IMR-90 (cell line): Measurements from ENCODE around the gene RABGAP1.

Experiments
- MXI1 ChIP-seq: IDR thresholded peaks from 2 replicates; pipeline ENCODE4 v1.6.1; 2012; ENCODE audit warnings: low read depth, mild to moderate bottlenecking, low read length, moderate library complexity, borderline replicate concordance
- USF2 ChIP-seq: fragments of 150-350 bp; IDR thresholded peaks from 2 replicates; pipeline ENCODE4 v1.6.1; 2017; ENCODE audit warnings: mild to moderate bottlenecking, antibody characterized with exemption, low read length, low read depth

DNA sequence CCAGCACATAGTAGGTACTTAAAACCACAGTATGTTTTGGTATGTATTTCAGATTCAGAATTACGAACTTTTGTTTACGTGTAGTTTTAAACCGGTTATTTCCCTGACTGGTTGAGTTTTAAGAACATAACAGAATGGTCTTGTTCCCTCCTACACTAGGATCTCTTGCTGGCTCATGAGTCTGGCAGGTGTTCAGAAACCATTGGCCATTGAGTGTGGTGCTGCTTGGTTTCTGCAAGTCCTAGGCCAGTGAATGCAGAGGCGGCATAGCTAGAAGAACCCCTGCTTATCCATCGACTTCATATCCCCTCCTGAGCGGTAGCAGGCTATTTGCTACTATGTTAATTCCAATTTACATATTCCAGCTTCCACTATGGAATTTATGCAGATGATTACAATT is 158.2 kb downstream of the RABGAP1 start:
- TF ChIP-seq MXI1: no peak
- no peak for TF ChIP-seq USF2
